Fibroblast of mammary gland (primary cell): ENCODE measurements around the gene STAC.

Experiments used
- DNase-seq: peaks from one replicate; pipeline ENCODE4 v3.0.0-alpha.2; 2010; ENCODE audit warnings: low read depth
- H3K4me3 ChIP-seq: 2 replicates; pipeline ENCODE4 v1.5.1; 2011; ENCODE audit warnings: low read depth, mild to moderate bottlenecking, low read length, moderate library complexity; ENCODE audit not compliant: control insufficient read depth
- TF ChIP-seq, protein P1 (sequence below): conservative IDR thresholded peaks from 2 replicates; pipeline ENCODE4 v1.5.1; 2011; ENCODE audit warnings: low read depth, low read length, inconsistent platforms; ENCODE audit not compliant: control insufficient read depth, insufficient read depth

The STAC gene

DNA sequence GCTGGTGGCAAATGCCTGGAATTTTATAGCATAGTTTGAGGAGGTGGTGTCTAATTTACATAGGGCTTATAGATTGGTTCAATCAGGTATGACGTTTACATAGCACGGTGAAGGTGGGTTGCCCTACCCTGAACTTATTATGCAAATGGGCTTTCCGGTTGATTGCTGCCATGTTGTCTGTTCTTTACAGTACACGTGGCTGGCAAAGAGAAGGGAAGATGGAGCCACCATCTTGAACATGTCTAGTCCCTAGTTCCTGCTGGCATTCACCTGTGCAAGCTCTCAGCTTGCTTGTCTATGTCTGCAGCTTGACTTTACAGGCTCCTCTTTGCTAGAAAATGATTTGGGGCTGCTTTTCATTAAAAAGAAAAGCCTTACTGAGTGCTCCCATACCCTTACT is 14.0 kb upstream of the STAC start:
- TF ChIP-seq, protein P1, sequence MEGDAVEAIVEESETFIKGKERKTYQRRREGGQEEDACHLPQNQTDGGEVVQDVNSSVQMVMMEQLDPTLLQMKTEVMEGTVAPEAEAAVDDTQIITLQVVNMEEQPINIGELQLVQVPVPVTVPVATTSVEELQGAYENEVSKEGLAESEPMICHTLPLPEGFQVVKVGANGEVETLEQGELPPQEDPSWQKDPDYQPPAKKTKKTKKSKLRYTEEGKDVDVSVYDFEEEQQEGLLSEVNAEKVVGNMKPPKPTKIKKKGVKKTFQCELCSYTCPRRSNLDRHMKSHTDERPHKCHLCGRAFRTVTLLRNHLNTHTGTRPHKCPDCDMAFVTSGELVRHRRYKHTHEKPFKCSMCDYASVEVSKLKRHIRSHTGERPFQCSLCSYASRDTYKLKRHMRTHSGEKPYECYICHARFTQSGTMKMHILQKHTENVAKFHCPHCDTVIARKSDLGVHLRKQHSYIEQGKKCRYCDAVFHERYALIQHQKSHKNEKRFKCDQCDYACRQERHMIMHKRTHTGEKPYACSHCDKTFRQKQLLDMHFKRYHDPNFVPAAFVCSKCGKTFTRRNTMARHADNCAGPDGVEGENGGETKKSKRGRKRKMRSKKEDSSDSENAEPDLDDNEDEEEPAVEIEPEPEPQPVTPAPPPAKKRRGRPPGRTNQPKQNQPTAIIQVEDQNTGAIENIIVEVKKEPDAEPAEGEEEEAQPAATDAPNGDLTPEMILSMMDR = no peak

DNA sequence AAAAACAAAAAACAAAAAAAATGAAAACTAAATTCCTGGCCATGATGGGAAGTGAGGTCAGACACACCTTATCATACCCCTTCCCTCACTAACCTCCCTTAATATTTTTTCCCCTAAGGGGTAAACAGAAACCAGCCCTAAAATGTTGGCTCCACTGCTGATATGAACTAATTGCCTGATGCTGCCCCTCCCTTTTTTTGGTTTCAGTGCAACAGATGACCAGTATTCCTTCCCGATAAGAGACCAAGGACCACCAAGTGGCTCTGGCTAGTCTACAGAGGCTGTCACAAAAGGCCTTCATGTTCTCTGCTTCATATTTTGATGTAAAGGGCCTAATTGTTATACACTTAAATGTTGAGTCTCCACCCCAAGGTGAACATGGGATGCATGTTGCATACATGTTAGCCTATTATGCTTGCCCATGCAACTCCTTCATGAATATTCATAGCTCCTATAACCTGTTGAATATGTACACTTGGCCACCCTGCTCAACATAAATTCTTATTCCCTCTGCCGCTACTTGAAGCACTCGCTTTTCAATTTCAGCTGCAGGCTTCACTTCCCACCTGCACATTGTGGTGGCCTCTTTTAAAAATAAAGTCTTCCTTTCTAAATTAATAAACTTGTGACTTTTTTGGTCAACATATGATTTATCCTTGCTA is 12.3 kb upstream of the STAC start:
- DNase-seq = no peak
- TF ChIP-seq, protein P1 = no peak
- no peak overlapping the region for H3K4me3 ChIP-seq

More for the DNA sequence above, 14.0 kb upstream of the STAC start:
- DNase-seq = no peak
- H3K4me3 ChIP-seq = no peak overlapping the region

- peak; percentile 55 for DNase-seq
- H3K4me3 ChIP-seq = no peak overlapping the region
- TF ChIP-seq, protein P1 = no peak
Observed at GRCh38 chr3:36372534-36372935, 7.8 kb upstream of the STAC start.

GRCh38 chr3:36373084-36373483 is 7.2 kb upstream of the STAC start:
- TF ChIP-seq, protein P1 = no peak
- H3K4me3 ChIP-seq = no peak overlapping the region
- DNase-seq = peak; percentile 85

GRCh38 chr3:36373666-36374065 is 6.6 kb upstream of the STAC start:
- no peak overlapping the region for H3K4me3 ChIP-seq
- DNase-seq = no peak
- TF ChIP-seq, protein P1 = no peak

DNA sequence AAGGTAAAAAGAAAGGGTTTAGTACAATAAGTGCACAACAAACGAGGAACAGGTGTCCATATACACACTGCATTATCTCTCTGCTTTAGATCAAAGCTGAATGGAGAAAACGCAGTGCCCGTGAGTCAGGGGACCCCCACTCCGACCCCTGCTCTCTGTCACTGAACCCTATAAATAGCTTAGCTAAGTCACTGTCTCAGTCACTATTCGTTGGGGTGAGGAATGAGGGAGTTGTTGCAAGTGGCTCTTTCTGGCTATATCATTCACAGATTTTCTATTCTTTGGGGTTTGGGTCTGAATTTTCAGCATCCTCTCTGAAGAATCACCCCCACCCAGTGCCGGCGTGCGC is 458 bp upstream of the STAC start:
- TF ChIP-seq, protein P1 = no peak
- peak overlapping the region; percentile 53 for H3K4me3 ChIP-seq
- no peak for DNase-seq
